Measurements from ENCODE around the gene TMEM161A. TPM values are rescaled to one million over a fixed set of nuclear protein-coding genes. Genes with fewer than 3 reads are reported as not detected.

Gene TMEM161A
- total and polyA plus RNA-seq, 2 of the 13 experiments (the other 11 are each of a cell fraction or from before 2014, with no cell fraction given): 25.9 to 31.4 TPM

- no peak for TF ChIP-seq ZNF264 (CRISPR knock-in tag; IDR thresholded peaks at IDR 0.05)
- TF ChIP-seq BATF2 (CRISPR knock-in tag; IDR thresholded peaks at IDR 0.05): no peak
- no peak for TF ChIP-seq SUZ12 (IDR thresholded peaks at IDR 0.05; ENCODE audit: low read depth, low read length)
- TF ChIP-seq KLF16 (CRISPR knock-in tag; IDR thresholded peaks at IDR 0.05): peak in 1 of 2 experiments; percentile 65; a peak in 1 of 4 replicates
- TF ChIP-seq SRY (CRISPR knock-in tag; IDR thresholded peaks at IDR 0.05): no peak
- peak; percentile 48; the same call in 1 of the 2 replicates for TF ChIP-seq GATAD1 (CRISPR knock-in tag; IDR thresholded peaks at IDR 0.05)
- no peak for TF ChIP-seq MAFK (conservative IDR thresholded peaks at IDR 0.05 in 1 of 2, IDR thresholded peaks at IDR 0.05 in 1 of 2; ENCODE audit: low read length in 2 of 2)
- no peak for TF ChIP-seq ZNF274 (CRISPR knock-in tag; IDR thresholded peaks at IDR 0.05)
- TF ChIP-seq ZBTB20 (CRISPR knock-in tag; IDR thresholded peaks at IDR 0.05; ENCODE audit: borderline replicate concordance, low read depth): no peak
- peak; percentile 88 for TF ChIP-seq ATF2 (CRISPR knock-in tag; IDR thresholded peaks at IDR 0.05)
- no peak for TF ChIP-seq ZNF138 (CRISPR knock-in tag; IDR thresholded peaks at IDR 0.05; ENCODE audit: low read depth)
- no peak for TF ChIP-seq KLF12 (CRISPR knock-in tag; IDR thresholded peaks at IDR 0.05; ENCODE audit: borderline replicate concordance)
- TF ChIP-seq KAT2B (IDR thresholded peaks at IDR 0.05; ENCODE audit: borderline replicate concordance, low read depth, low read length): no peak
- TF ChIP-seq ZNF775 (CRISPR knock-in tag; IDR thresholded peaks at IDR 0.05; ENCODE audit: borderline replicate concordance): no peak
- TF ChIP-seq FOXM1 (CRISPR knock-in tag; IDR thresholded peaks at IDR 0.05): no peak
- no peak for TF ChIP-seq ZSCAN29 (CRISPR knock-in tag; conservative IDR thresholded peaks at IDR 0.05)
- TF ChIP-seq ZNF710 (CRISPR knock-in tag; IDR thresholded peaks at IDR 0.05; ENCODE audit: borderline replicate concordance): no peak; the same call in 1 of the 2 replicates
- TF ChIP-seq ETV5 (CRISPR knock-in tag; IDR thresholded peaks at IDR 0.05; ENCODE audit: borderline replicate concordance): peak; percentile 74
- no peak; the same call in 1 of the 2 replicates for TF ChIP-seq NR2F2 (IDR thresholded peaks at IDR 0.05; ENCODE audit: borderline replicate concordance, low read depth)
- TF ChIP-seq ZNF605 (CRISPR knock-in tag; IDR thresholded peaks at IDR 0.05): no peak
- TF ChIP-seq TCF12 (IDR thresholded peaks at IDR 0.05): no peak
- TF ChIP-seq TCF12 (CRISPR knock-in tag; IDR thresholded peaks at IDR 0.05): no peak
- no peak for TF ChIP-seq ZSCAN31 (CRISPR knock-in tag; IDR thresholded peaks at IDR 0.05; ENCODE audit: low read depth)
- no peak for TF ChIP-seq ZFP37 (CRISPR knock-in tag; IDR thresholded peaks at IDR 0.05; ENCODE audit: borderline replicate concordance)
- TF ChIP-seq MTA1 (CRISPR knock-in tag; IDR thresholded peaks at IDR 0.05; ENCODE audit: borderline replicate concordance): peak; percentile 46; the same call in 1 of the 2 replicates
- no peak for TF ChIP-seq ZNF576 (CRISPR knock-in tag; IDR thresholded peaks at IDR 0.05)
- no peak for TF ChIP-seq ZNF431 (CRISPR knock-in tag; IDR thresholded peaks at IDR 0.05; ENCODE audit: borderline replicate concordance, low read depth)
- no peak for TF ChIP-seq HOXD1 (CRISPR knock-in tag; IDR thresholded peaks at IDR 0.05)
Observed at GRCh38 chr19:19171821-19172532, 33.7 kb upstream of the TMEM161A start (continued).
